ENCODE measurements around the gene SLAMF7. TPM values are rescaled to one million over a fixed set of nuclear protein-coding genes. Genes with fewer than 3 reads are reported as not detected.

Gene SLAMF7
- total and polyA plus RNA-seq, 2 of the 8 experiments (the other 6 are each of a cell fraction or from before 2014, with no cell fraction given) = not detected

GRCh38 chr1:160789051-160789701, 50.1 kb downstream of the SLAMF7 start (continued):
- no peak for TF ChIP-seq TEAD4 (IDR thresholded peaks at IDR 0.05; ENCODE audit: low read depth, low read length)
- TF ChIP-seq MAFK (IDR thresholded peaks at IDR 0.05; ENCODE audit: low read depth, low read length) = no peak
- TF ChIP-seq ASH2L (IDR thresholded peaks at IDR 0.05; ENCODE audit: low read length) = no peak

Measured in H1 (cell line).